Neural progenitor cell (in vitro differentiated cells): Measurements from ENCODE around the gene CFAP97D1. TPM values are rescaled to one million over a fixed set of nuclear protein-coding genes. Genes with fewer than 3 reads are reported as not detected.

Source experiments
- DNase-seq: peaks from one replicate; pipeline ENCODE4 v3.0.0-alpha.2; 2016; ENCODE audit warnings: low spot score
- H2AFZ ChIP-seq: fragments of 200-600 bp; sonication (generic); replicated peaks from 2 replicates; pipeline ENCODE4 v1.6.1; 2016; ENCODE audit warnings: antibody characterized with exemption
- H3F3A ChIP-seq: fragments of 200-600 bp; sonication (generic); 2 replicates; pipeline ENCODE4 v1.6.1; 2016; ENCODE audit warnings: antibody characterized with exemption, low read depth
- H3K27ac ChIP-seq: fragments of 200-600 bp; sonication (generic); 2 replicates; pipeline ENCODE4 v1.5.1; 2016; ENCODE audit warnings: mild to moderate bottlenecking
- H3K27me3 ChIP-seq: fragments of 200-600 bp; sonication (generic); 2 replicates; pipeline ENCODE4 v1.6.1; 2016; ENCODE audit warnings: mild to moderate bottlenecking, moderate library complexity
- H3K36me3 ChIP-seq: fragments of 200-600 bp; sonication (generic); 2 replicates; pipeline ENCODE4 v1.5.1; 2016
- H3K4me1 ChIP-seq: fragments of 200-600 bp; sonication (generic); 2 replicates; pipeline ENCODE4 v1.6.1; 2016; ENCODE audit warnings: mixed run types
- H3K4me2 ChIP-seq: fragments of 200-600 bp; sonication (generic); 2 replicates; pipeline ENCODE4 v1.6.1; 2016
- H3K4me3 ChIP-seq: fragments of 200-600 bp; sonication (generic); 2 replicates; pipeline ENCODE4 v1.5.1; 2016
- H3K79me2 ChIP-seq: fragments of 200-600 bp; sonication (generic); 2 replicates; pipeline ENCODE4 v1.6.1; 2016; ENCODE audit warnings: low read depth
- H3K9ac ChIP-seq: fragments of 200-600 bp; sonication (generic); 2 replicates; pipeline ENCODE4 v1.6.1; 2016
- H3K9me3 ChIP-seq: fragments of 200-600 bp; sonication (generic); 2 replicates; pipeline ENCODE4 v1.5.1; 2016; ENCODE audit warnings: low read depth
- H4K20me1 ChIP-seq: fragments of 200-600 bp; sonication (generic); 2 replicates; pipeline ENCODE4 v1.6.1; 2016; ENCODE audit warnings: low read depth
- H3K27ac Mint-ChIP-seq: 3 replicates; pipeline ENCODE4 v1.8.0; 2021; ENCODE audit warnings: mixed read lengths
- H3K27me3 Mint-ChIP-seq: 2 replicates; pipeline ENCODE4 v1.8.0; 2022; ENCODE audit warnings: low read depth, mild to moderate bottlenecking, inconsistent platforms, moderate library complexity, mixed read lengths; ENCODE audit not compliant: insufficient read depth
- H3K36me3 Mint-ChIP-seq: 3 replicates; pipeline ENCODE4 v1.8.0; 2021; ENCODE audit warnings: mixed read lengths
- H3K4me1 Mint-ChIP-seq: 3 replicates; pipeline ENCODE4 v1.8.0; 2021; ENCODE audit warnings: mixed read lengths
- H3K4me3 Mint-ChIP-seq: 3 replicates; pipeline ENCODE4 v1.8.0; 2021; ENCODE audit warnings: mild to moderate bottlenecking, moderate library complexity, mixed read lengths
- H3K9me3 Mint-ChIP-seq: 3 replicates; pipeline ENCODE4 v1.8.0; 2020; ENCODE audit warnings: mixed read lengths
- CTCF ChIP-seq: fragments of 200-600 bp; sonication (generic); IDR thresholded peaks from 2 replicates; pipeline ENCODE4 v1.5.1; 2017; ENCODE audit warnings: antibody characterized with exemption, mild to moderate bottlenecking
- EZH2 ChIP-seq: fragments of 200-600 bp; sonication (generic); IDR thresholded peaks from 2 replicates; pipeline ENCODE4 v1.6.1; 2017; ENCODE audit warnings: antibody characterized with exemption, mild to moderate bottlenecking, moderate library complexity
- EZH2phosphoT487 ChIP-seq: fragments of 200-600 bp; sonication (generic); IDR thresholded peaks from 2 replicates; pipeline ENCODE4 v1.6.1; 2017; ENCODE audit warnings: antibody characterized with exemption
- total RNA-seq: library from RNA; depleted of rRNA; stranded (reverse); fragments of >200 nt; gene quantifications from 2 replicates; pipeline ENCODE4 v1.2.3, GENCODE V29; 2015; ENCODE audit warnings: low replicate concordance

Gene CFAP97D1
- total RNA-seq, 1 donor from 2014 or later = not detected

- Mint-ChIP-seq H3K27ac (peak within 1 kb of the TSS; percentile 89), H3K36me3 (peaks cover 7% of the 10 kb centered on the region), H3K4me1 (peaks cover 26% of the 10 kb centered on the region), H3K27me3 (peaks cover 22% of the 10 kb centered on the region), H3K4me3 (peak within 1 kb of the TSS; percentile 94), H3K9me3 (peaks cover 10% of the 10 kb centered on the region)
- no peak within 1 kb of the TSS for H3K27ac ChIP-seq
- no peak within 1 kb of the TSS for H3K9ac ChIP-seq
- peak; percentile 87 for DNase-seq
- TF ChIP-seq CTCF (no peak), EZH2 (peak; percentile 64)
- no peaks in the 10 kb centered on the region for H3K9me3 ChIP-seq
- peaks cover 8% of the 10 kb centered on the region for H3K4me1 ChIP-seq
- peaks cover 20% of the 10 kb centered on the region for H3F3A ChIP-seq
- no peaks in the 10 kb centered on the region for H4K20me1 ChIP-seq
- H2AFZ ChIP-seq = peak within 1 kb of the TSS; percentile 92
- no peaks in the 10 kb centered on the region for H3K79me2 ChIP-seq
- no peaks in the 10 kb centered on the region for H3K36me3 ChIP-seq
- H3K27me3 ChIP-seq = peaks cover 44% of the 10 kb centered on the region
- peak within 1 kb of the TSS; percentile 78 for H3K4me3 ChIP-seq
- peak within 1 kb of the TSS; percentile 83 for H3K4me2 ChIP-seq
Observed at GRCh38 chr17:43832976-43833829, 53.0 kb downstream of the CFAP97D1 start, which contains the start of gene MPP3. TSS of gene MPP3 (minus strand) at chr17:43833146. CDS start at chr17:43831906, 1,240 bp downstream.

GRCh38 chr17:43834106-43834505, 53.9 kb downstream of the CFAP97D1 start:
- H3K27me3 Mint-ChIP-seq = peaks cover 24% of the 10 kb centered on the region
- H3F3A ChIP-seq = peaks cover 20% of the 10 kb centered on the region
- peaks cover 5% of the 10 kb centered on the region for H3K36me3 Mint-ChIP-seq
- H3K27me3 ChIP-seq = peaks cover 46% of the 10 kb centered on the region
- no peaks in the 10 kb centered on the region for H3K36me3 ChIP-seq
- peak overlapping the region; percentile 92 for H2AFZ ChIP-seq
- no peak overlapping the region for H3K27ac Mint-ChIP-seq
- H3K4me3 ChIP-seq = no peak overlapping the region
- no peak overlapping the region for H3K4me2 ChIP-seq
- H3K9me3 Mint-ChIP-seq = peaks cover 10% of the 10 kb centered on the region
- no peaks in the 10 kb centered on the region for H4K20me1 ChIP-seq
- no peak for TF ChIP-seq EZH2
- no peak for TF ChIP-seq CTCF
- TF ChIP-seq EZH2phosphoT487 = no peak
- H3K27ac ChIP-seq = no peak overlapping the region
- DNase-seq = no peak
- no peaks in the 10 kb centered on the region for H3K79me2 ChIP-seq
- peaks cover 26% of the 10 kb centered on the region for H3K4me1 Mint-ChIP-seq
- no peak overlapping the region for H3K9ac ChIP-seq
- peaks cover 8% of the 10 kb centered on the region for H3K4me1 ChIP-seq
- peak overlapping the region; percentile 94 for H3K4me3 Mint-ChIP-seq
- no peaks in the 10 kb centered on the region for H3K9me3 ChIP-seq

Other genes with a start within 250 kb of the CFAP97D1 start
- gene ETV4, start 234.1 kb upstream of the CFAP97D1 start, total RNA-seq = 1.1 and 5.9 TPM in 2 replicates
- 0.59 TPM in 1 of 2 replicates, not detected in the other for gene MEOX1, start 118.5 kb upstream of the CFAP97D1 start, total RNA-seq
- gene SOST, start 21.6 kb upstream of the CFAP97D1 start, total RNA-seq = 0.06 TPM in 1 of 2 replicates, not detected in the other
- 18.2 and 20.8 TPM in 2 replicates for gene DUSP3, start 1.5 kb upstream of the CFAP97D1 start, total RNA-seq
- gene MPP3, start 52.7 kb downstream of the CFAP97D1 start, total RNA-seq = 6.1 and 7.0 TPM in 2 replicates
- not detected in 2 replicates for gene CD300LG, start 66.7 kb downstream of the CFAP97D1 start, total RNA-seq
- 7.8 and 24.5 TPM in 2 replicates for gene MPP2, start 127.1 kb downstream of the CFAP97D1 start, total RNA-seq
- gene PPY, start 162.0 kb downstream of the CFAP97D1 start, total RNA-seq = not detected in 2 replicates
- gene PYY, start 173.5 kb downstream of the CFAP97D1 start, total RNA-seq = 0.40 TPM in 1 of 2 replicates, not detected in the other
- gene NAGS, start 224.2 kb downstream of the CFAP97D1 start, total RNA-seq = 1.8 and 2.2 TPM in 2 replicates
- gene TMEM101, start 234.5 kb downstream of the CFAP97D1 start, total RNA-seq = 33.8 and 55.9 TPM in 2 replicates